ENCODE data around the gene INSYN2B. TPM values are rescaled to one million over a fixed set of nuclear protein-coding genes. Genes with fewer than 3 reads are reported as not detected.

INSYN2B gene
- total and polyA plus RNA-seq, 2 of the 8 experiments (the other 6 are each of a cell fraction or from before 2014, with no cell fraction given), result not detected

DNA sequence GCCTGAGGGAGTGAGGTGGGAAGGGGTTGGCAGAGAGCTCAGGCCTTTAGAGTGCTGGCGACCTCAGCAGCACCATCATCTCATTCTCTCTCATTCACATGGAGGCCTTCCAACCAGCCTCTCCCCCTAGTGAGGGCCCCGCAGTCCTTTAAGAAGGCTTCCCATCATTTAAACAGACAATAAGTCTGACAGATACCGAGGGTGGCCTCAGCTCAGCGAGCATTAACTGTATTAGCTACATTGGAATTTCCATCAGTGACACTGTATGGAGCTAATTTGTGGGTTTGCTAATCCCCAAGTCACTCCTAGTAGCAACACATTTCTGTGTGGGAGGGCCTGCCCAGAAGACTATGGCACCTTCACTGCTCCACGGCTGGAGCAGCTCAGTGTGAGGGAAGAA is 75.8 kb downstream of the INSYN2B start:
- H3K27me3 ChIP-seq (replicated peaks in 1 of 4; ENCODE audit: control insufficient read depth in 3 of 4, extremely low read depth in 1 of 4, insufficient read depth in 3 of 4, low read length in 3 of 4), result no peaks in the 10 kb centered on the region
- no peak overlapping the region for H2BK120ac ChIP-seq (replicated peaks; ENCODE audit: low read depth, low read length)

More for the DNA sequence above, 75.8 kb downstream of the INSYN2B start:
- 94% methylated on average over 4 of the region's 5 CpGs; no CpG with 5 or more reads in 1 of the 2 experiments for WGBS, 2 experiments (ENCODE audit: extremely low coverage in 1 of 2, insufficient coverage in 1 of 2, insufficient read length in 1 of 2, insufficient replicate concordance in 2 of 2, low coverage in 1 of 2, low lambda C conversion rate in 2 of 2, missing lambda C conversion rate in 1 of 2)
- Histone ChIP-seq H3K36me3 (ENCODE audit: control insufficient read depth in 2 of 4, insufficient read depth in 4 of 4, low read length in 3 of 4) (no peaks in the 10 kb centered on the region), H3K56ac (replicated peaks; ENCODE audit: insufficient read length, low read depth, low read length) (no peak overlapping the region), H3K27ac (ENCODE audit: low read depth, low read length) (no peak overlapping the region), H3K9ac (replicated peaks in 1 of 4; ENCODE audit: extremely low read depth in 1 of 4, low read depth in 3 of 4, low read length in 3 of 4) (no peak overlapping the region), H3K9me3 (ENCODE audit: insufficient read depth in 2 of 2, low read depth in 1 of 2, low read length in 1 of 2) (no peaks in the 10 kb centered on the region), H3K79me2 (ENCODE audit: control insufficient read depth in 1 of 2, insufficient read depth in 2 of 2, low read length in 2 of 2) (no peaks in the 10 kb centered on the region), H3K18ac (ENCODE audit: extremely low read depth, low read length) (no peak overlapping the region), H2AK5ac (ENCODE audit: low read depth, low read length) (no peak overlapping the region), H2AFZ (ENCODE audit: low read length) (no peak overlapping the region), H2BK12ac (ENCODE audit: low read depth, low read length) (no peak overlapping the region), H4K5ac (ENCODE audit: insufficient read length, low read depth, low read length) (no peak overlapping the region), H3K23ac (ENCODE audit: insufficient read length) (no peak overlapping the region), H4K91ac (replicated peaks; ENCODE audit: insufficient read length, low read length) (no peak overlapping the region), H4K8ac (ENCODE audit: extremely low read depth, insufficient read depth, low read length) (no peak overlapping the region), H2BK15ac (ENCODE audit: low read length) (no peak overlapping the region), H4K20me1 (replicated peaks in 1 of 2; ENCODE audit: control insufficient read depth in 1 of 2, insufficient read depth in 2 of 2, low read length in 2 of 2) (no peaks in the 10 kb centered on the region), H3K23me2 (ENCODE audit: low read depth, low read length) (no peaks in the 10 kb centered on the region), H3K4me2 (ENCODE audit: insufficient read depth in 1 of 2, low read depth in 2 of 2, low read length in 2 of 2) (no peak overlapping the region), H3K4me1 (replicated peaks in 1 of 4; ENCODE audit: control insufficient read depth in 3 of 4, insufficient read depth in 4 of 4, low read length in 3 of 4) (peaks cover 0 to 6% (median 0%) of the 10 kb centered on the region in 4 experiments; a peak in 1 of 7 replicates), H3K4me3 (ENCODE audit: extremely low read depth in 1 of 4, insufficient read depth in 2 of 4, low read depth in 3 of 4, low read length in 4 of 4) (no peak overlapping the region), H2BK5ac (ENCODE audit: low read depth, low read length) (no peak overlapping the region), H2BK20ac (ENCODE audit: low read length) (no peak overlapping the region), H3K4ac (replicated peaks; ENCODE audit: insufficient read length, low read depth, low read length) (no peak overlapping the region), H3K14ac (ENCODE audit: insufficient read length) (no peak overlapping the region), H3K79me1 (ENCODE audit: low read depth, low read length) (no peaks in the 10 kb centered on the region)
- ChIA-PET CTCF (ENCODE audit: partially characterized antibody) (interaction anchor here (0.7 to 2.5 kb wide), 6 partner anchors 9 to 114 kb away, joined by 3 to 14 read pairs (median 4); partner anchors contain the start of gene INSYN2B), POLR2A (ENCODE audit: partially characterized antibody) (no interaction called here)
- FAIRE-seq (no peak), DNase-seq (ENCODE audit: low read depth in 1 of 2, low spot score in 2 of 2) (no peak)
- TF ChIP-seq ATF2 (IDR thresholded peaks at IDR 0.05; ENCODE audit: low read length) (no peak), POU5F1 (IDR thresholded peaks at IDR 0.05; ENCODE audit: low read depth, low read length) (no peak), CTBP2 (IDR thresholded peaks at IDR 0.05; ENCODE audit: borderline replicate concordance, insufficient read depth, insufficient read length, low read length) (no peak), TCF12 (IDR thresholded peaks at IDR 0.05; ENCODE audit: low read depth, low read length) (no peak), MAFK (IDR thresholded peaks at IDR 0.05; ENCODE audit: low read depth, low read length) (no peak), PHF8 (conservative IDR thresholded peaks at IDR 0.05; ENCODE audit: low read depth, low read length) (no peak), RNF2 (IDR thresholded peaks at IDR 0.05; ENCODE audit: borderline replicate concordance, low read depth, low read length, missing control alignments, poor library complexity, severe bottlenecking) (no peak), SIN3A (conservative IDR thresholded peaks at IDR 0.05 in 1 of 2, IDR thresholded peaks at IDR 0.05 in 1 of 2; ENCODE audit: low read depth in 1 of 2, low read length in 2 of 2) (no peak), POLR2AphosphoS5 (IDR thresholded peaks at IDR 0.05; ENCODE audit: low read depth, low read length) (no peak)
